ENCODE measurements around the gene GLT8D2. TPM values are rescaled to one million over a fixed set of nuclear protein-coding genes. Genes with fewer than 3 reads are reported as not detected.

The GLT8D2 gene
- total and polyA plus RNA-seq, 2 donors (not counting 1 experiment from before 2014, with no cell fraction given), result 36.3 to 90.1 TPM

- peaks cover 10% of the 10 kb centered on the region for H3K4me1 ChIP-seq (ENCODE audit: control insufficient read depth, extremely low read depth, insufficient read depth, low read length)
- no peaks in the 10 kb centered on the region for H3K9me3 ChIP-seq (ENCODE audit: control insufficient read depth, insufficient read depth, low read depth, low read length)
- TF ChIP-seq CTCF (conservative IDR thresholded peaks at IDR 0.05 in 1 of 2, IDR thresholded peaks at IDR 0.05 in 1 of 2; ENCODE audit: low read depth in 1 of 2, low read length in 2 of 2) (no peak), EZH2 (IDR thresholded peaks at IDR 0.05; ENCODE audit: low read length, missing control alignments) (no peak)
- no peak for DNase-seq (ENCODE audit: low read depth in 2 of 2)
- no peaks in the 10 kb centered on the region for H4K20me1 ChIP-seq (ENCODE audit: control insufficient read depth, extremely low read depth, insufficient read depth, low read length)
- no peak overlapping the region for H3K4me3 ChIP-seq (replicated peaks in 1 of 4; ENCODE audit: control extremely low read depth in 1 of 4, insufficient read depth in 1 of 4, low read depth in 3 of 4, low read length in 4 of 4)
- H3K79me2 ChIP-seq (ENCODE audit: control insufficient read depth, insufficient read depth, low read length), result peaks cover 30% of the 10 kb centered on the region
- no peak overlapping the region for H3K9ac ChIP-seq (ENCODE audit: insufficient read depth, low read length)
- H3K4me2 ChIP-seq (ENCODE audit: extremely low read depth, insufficient read depth, low read length), result no peak overlapping the region
- H3K36me3 ChIP-seq (ENCODE audit: control insufficient read depth, insufficient read depth, low read length), result no peaks in the 10 kb centered on the region
- H3K27me3 ChIP-seq (ENCODE audit: control insufficient read depth, insufficient read depth, low read length), result no peaks in the 10 kb centered on the region
- H3K27ac ChIP-seq (ENCODE audit: insufficient read depth, low read length), result no peak overlapping the region
- H2AFZ ChIP-seq (ENCODE audit: low read length), result no peak overlapping the region
Measured at GRCh38 chr12:103960616-103961227, 89.3 kb downstream of the GLT8D2 start.

- no peak overlapping the region for H2AFZ ChIP-seq (ENCODE audit: low read length)
- no peak for DNase-seq (ENCODE audit: low read depth in 2 of 2)
- H3K36me3 ChIP-seq (ENCODE audit: control insufficient read depth, insufficient read depth, low read length), result peaks cover 4% of the 10 kb centered on the region
- H3K4me2 ChIP-seq (ENCODE audit: extremely low read depth, insufficient read depth, low read length), result no peak overlapping the region
- H3K27me3 ChIP-seq (ENCODE audit: control insufficient read depth, insufficient read depth, low read length), result no peaks in the 10 kb centered on the region
- H3K4me3 ChIP-seq (replicated peaks in 1 of 4; ENCODE audit: control extremely low read depth in 1 of 4, insufficient read depth in 1 of 4, low read depth in 3 of 4, low read length in 4 of 4), result no peak overlapping the region
- peaks cover 23% of the 10 kb centered on the region for H3K79me2 ChIP-seq (ENCODE audit: control insufficient read depth, insufficient read depth, low read length)
- no peak overlapping the region for H3K9ac ChIP-seq (ENCODE audit: insufficient read depth, low read length)
- H3K4me1 ChIP-seq (ENCODE audit: control insufficient read depth, extremely low read depth, insufficient read depth, low read length), result peaks cover 3% of the 10 kb centered on the region
- TF ChIP-seq EZH2 (IDR thresholded peaks at IDR 0.05; ENCODE audit: low read length, missing control alignments), result no peak
- no peak overlapping the region for H3K27ac ChIP-seq (ENCODE audit: insufficient read depth, low read length)
- no peaks in the 10 kb centered on the region for H3K9me3 ChIP-seq (ENCODE audit: control insufficient read depth, insufficient read depth, low read depth, low read length)
- H4K20me1 ChIP-seq (ENCODE audit: control insufficient read depth, extremely low read depth, insufficient read depth, low read length), result no peaks in the 10 kb centered on the region
Measured at GRCh38 chr12:103958621-103959020, 91.4 kb downstream of the GLT8D2 start.

- no peak overlapping the region for H2AFZ ChIP-seq (ENCODE audit: low read length)
Measured at GRCh38 chr12:103957865-103958388, 92.1 kb downstream of the GLT8D2 start.

More at GRCh38 chr12:103957865-103958388, 92.1 kb downstream of the GLT8D2 start:
- H3K4me1 ChIP-seq (ENCODE audit: control insufficient read depth, extremely low read depth, insufficient read depth, low read length), result peaks cover 3% of the 10 kb centered on the region
- H3K4me3 ChIP-seq (replicated peaks in 1 of 4; ENCODE audit: control extremely low read depth in 1 of 4, insufficient read depth in 1 of 4, low read depth in 3 of 4, low read length in 4 of 4), result peak overlapping the region in 1 of 4 experiments; percentile 89
- peak overlapping the region; percentile 100 for H3K4me2 ChIP-seq (ENCODE audit: extremely low read depth, insufficient read depth, low read length)
- peaks cover 25% of the 10 kb centered on the region for H3K79me2 ChIP-seq (ENCODE audit: control insufficient read depth, insufficient read depth, low read length)
- H3K27ac ChIP-seq (ENCODE audit: insufficient read depth, low read length), result peak overlapping the region; percentile 93
- DNase-seq (ENCODE audit: low read depth in 2 of 2), result no peak
- TF ChIP-seq EZH2 (IDR thresholded peaks at IDR 0.05; ENCODE audit: low read length, missing control alignments), result no peak
- no peak for TF ChIP-seq CTCF (conservative IDR thresholded peaks at IDR 0.05 in 1 of 2, IDR thresholded peaks at IDR 0.05 in 1 of 2; ENCODE audit: low read depth in 1 of 2, low read length in 2 of 2)
- no peaks in the 10 kb centered on the region for H4K20me1 ChIP-seq (ENCODE audit: control insufficient read depth, extremely low read depth, insufficient read depth, low read length)
- no peak overlapping the region for H3K9ac ChIP-seq (ENCODE audit: insufficient read depth, low read length)
- H3K36me3 ChIP-seq (ENCODE audit: control insufficient read depth, insufficient read depth, low read length), result peaks cover 6% of the 10 kb centered on the region
- H3K27me3 ChIP-seq (ENCODE audit: control insufficient read depth, insufficient read depth, low read length), result no peaks in the 10 kb centered on the region
- H3K9me3 ChIP-seq (ENCODE audit: control insufficient read depth, insufficient read depth, low read depth, low read length), result no peaks in the 10 kb centered on the region

All from fibroblast of lung (primary cell).